HEK293 (cell line): Measurements from ENCODE around the gene IL2RA.
"Not testable (repeated sequence)": the region's sequence is repeated elsewhere in the genome, so short reads cannot be mapped to it uniquely, and the experiment has no call there.

ENCODE experiments used
- CTCF ChIA-PET: fragments of 350-600 bp; formaldehyde crosslinking; extraction: SDS; loops from one replicate; lab custom pipeline; 2021; ENCODE audit warnings: antibody characterized with exemption; lab: Yijun Ruan, JAX
- POLR2A ChIA-PET: fragments of 300-600 bp; formaldehyde crosslinking; extraction: SDS; loops from one replicate; lab custom pipeline; 2020; ENCODE audit warnings: antibody characterized with exemption, inconsistent platforms; lab: Yijun Ruan, JAX
- H3K27ac ChIP-seq: fragments of 200-500 bp; sonication (Bioruptor generic); 2 replicates; pipeline ENCODE4 v1.5.1; 2014; ENCODE audit warnings: low read depth, low read length, control low read depth, inconsistent platforms; ENCODE audit errors: extremely low read depth
- H3K36me3 ChIP-seq, 2 experiments: fragments of 200-500 bp in 1 of 2; sonication (Bioruptor generic) in 1 of 2; 1 replicate in 1 of 2; 2 replicates in 1 of 2; pipeline ENCODE4 v1.5.1; 2014 to 2017; ENCODE audit warnings: inconsistent platforms in 2 of 2, low read length in 2 of 2; ENCODE audit not compliant: control insufficient read depth in 2 of 2, insufficient read depth in 1 of 2
- H3K4me1 ChIP-seq: fragments of 200-500 bp; sonication (Bioruptor generic); 2 replicates; pipeline ENCODE4 v1.5.1; 2014; ENCODE audit warnings: mild to moderate bottlenecking, low read length, inconsistent platforms; ENCODE audit not compliant: control insufficient read depth, insufficient read depth
- H3K4me3 ChIP-seq: 2 replicates; pipeline ENCODE4 v1.5.1; 2011; ENCODE audit warnings: low read depth, mild to moderate bottlenecking, control low read depth, low read length, moderate library complexity
- H3K9me3 ChIP-seq: fragments of 200-500 bp; sonication (Bioruptor generic); 2 replicates; pipeline ENCODE4 v1.5.1; 2014; ENCODE audit warnings: low read depth, low read length, inconsistent platforms; ENCODE audit not compliant: control insufficient read depth, insufficient read depth
- GFI1B ChIP-seq: fragments of 450-650 bp; formaldehyde crosslinking; IDR thresholded peaks from 2 replicates; pipeline ENCODE4 v1.5.1; 2016; ENCODE audit warnings: missing biosample characterization, missing genetic modification characterization
- OSR2 ChIP-seq: fragments of 450-650 bp; formaldehyde crosslinking; IDR thresholded peaks from 2 replicates; pipeline ENCODE4 v1.5.1; 2016; ENCODE audit warnings: missing biosample characterization, missing genetic modification characterization
- SCRT2 ChIP-seq: fragments of 450-650 bp; formaldehyde crosslinking; IDR thresholded peaks from 2 replicates; pipeline ENCODE4 v1.5.1; 2016; ENCODE audit warnings: missing biosample characterization, missing genetic modification characterization
- ZFHX2 ChIP-seq: fragments of 450-650 bp; formaldehyde crosslinking; conservative IDR thresholded peaks from 2 replicates; pipeline ENCODE4 v1.5.1; 2016; ENCODE audit warnings: missing biosample characterization, missing genetic modification characterization
- ZNF133 ChIP-seq: fragments of 450-650 bp; formaldehyde crosslinking; IDR thresholded peaks from 2 replicates; pipeline ENCODE4 v1.5.1; 2016; ENCODE audit warnings: missing biosample characterization, missing genetic modification characterization
- ZNF146 ChIP-seq: fragments of 450-650 bp; formaldehyde crosslinking; IDR thresholded peaks from 2 replicates; pipeline ENCODE4 v1.5.1; 2016; ENCODE audit warnings: missing biosample characterization, missing genetic modification characterization
- ZNF174 ChIP-seq: fragments of 450-650 bp; formaldehyde crosslinking; IDR thresholded peaks from 2 replicates; pipeline ENCODE4 v1.5.0; 2017; ENCODE audit warnings: missing biosample characterization, mild to moderate bottlenecking, missing genetic modification characterization
- ZNF248 ChIP-seq: fragments of 450-650 bp; formaldehyde crosslinking; IDR thresholded peaks from 2 replicates; pipeline ENCODE4 v1.5.1; 2017; ENCODE audit warnings: missing biosample characterization, missing genetic modification characterization
- ZNF416 ChIP-seq: fragments of 450-650 bp; formaldehyde crosslinking; IDR thresholded peaks from 2 replicates; pipeline ENCODE4 v1.5.1; 2016; ENCODE audit warnings: missing biosample characterization, missing genetic modification characterization
- ZNF529 ChIP-seq: fragments of 450-650 bp; formaldehyde crosslinking; IDR thresholded peaks from 2 replicates; pipeline ENCODE4 v1.5.1; 2017; ENCODE audit warnings: missing genetic modification characterization, missing biosample characterization; ENCODE audit not compliant: insufficient replicate concordance
- ZNF548 ChIP-seq: fragments of 450-650 bp; formaldehyde crosslinking; IDR thresholded peaks from 2 replicates; pipeline ENCODE4 v1.5.1; 2016; ENCODE audit warnings: missing biosample characterization, missing genetic modification characterization
- ZNF610 ChIP-seq: fragments of 450-650 bp; formaldehyde crosslinking; IDR thresholded peaks from 2 replicates; pipeline ENCODE4 v1.5.1; 2016; ENCODE audit warnings: missing biosample characterization, missing genetic modification characterization, borderline replicate concordance
- ZNF670 ChIP-seq: fragments of 450-650 bp; formaldehyde crosslinking; IDR thresholded peaks from 2 replicates; pipeline ENCODE4 v1.5.1; 2016; ENCODE audit warnings: missing biosample characterization, missing genetic modification characterization, low read depth
- ZSCAN30 ChIP-seq: fragments of 450-650 bp; IDR thresholded peaks from 2 replicates; pipeline ENCODE4 v1.5.1; 2018; ENCODE audit warnings: missing biosample characterization, mild to moderate bottlenecking, missing genetic modification characterization, moderate library complexity
- TF ChIP-seq, protein P1 (sequence below): fragments of 450-650 bp; formaldehyde crosslinking; IDR thresholded peaks from 2 replicates; pipeline ENCODE4 v1.5.1; 2016; ENCODE audit warnings: missing biosample characterization, missing genetic modification characterization, borderline replicate concordance
- TF ChIP-seq, protein P2 (sequence below): fragments of 450-650 bp; formaldehyde crosslinking; IDR thresholded peaks from 2 replicates; pipeline ENCODE4 v1.5.1; 2016; ENCODE audit warnings: missing biosample characterization, missing genetic modification characterization
- TF ChIP-seq, protein P3 (sequence below): fragments of 450-650 bp; formaldehyde crosslinking; IDR thresholded peaks from 2 replicates; pipeline ENCODE4 v1.5.1; 2016; ENCODE audit warnings: missing biosample characterization, missing genetic modification characterization
- TF ChIP-seq, protein P4 (sequence below): fragments of 450-650 bp; formaldehyde crosslinking; IDR thresholded peaks from 2 replicates; pipeline ENCODE4 v1.5.1; 2017; ENCODE audit warnings: missing biosample characterization, missing genetic modification characterization
- TF ChIP-seq, protein P5 (sequence below): IDR thresholded peaks from 2 replicates; pipeline ENCODE4 v1.6.1; 2011; ENCODE audit warnings: mild to moderate bottlenecking, low read depth, low read length, borderline replicate concordance

The IL2RA gene

DNA sequence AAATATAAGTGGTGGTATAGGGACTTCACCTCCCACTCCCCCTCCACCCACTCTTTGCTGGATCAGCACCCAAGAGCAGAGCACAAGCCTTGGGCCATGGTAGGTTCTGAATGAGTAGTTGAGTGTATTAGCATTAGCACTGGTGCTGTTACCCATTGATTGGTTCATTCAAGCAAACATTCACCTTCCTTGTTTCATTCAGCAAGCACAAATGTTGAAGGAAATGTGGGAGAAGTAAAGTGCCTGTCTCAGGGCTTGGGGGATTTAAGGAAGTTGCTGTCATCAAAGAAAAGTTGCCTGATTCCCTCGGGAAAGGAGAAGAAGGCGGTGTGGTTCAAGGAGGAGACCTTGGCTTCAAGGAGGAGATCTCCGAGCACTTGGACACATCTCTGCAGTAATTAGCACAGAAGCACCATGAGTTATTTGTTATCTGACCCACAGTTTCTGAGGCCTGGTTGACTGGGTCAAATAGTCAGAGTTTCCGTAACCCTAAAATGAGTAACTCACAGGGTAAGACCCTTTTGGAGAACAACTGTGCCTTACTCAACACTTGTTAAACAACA lies 17.3 kb downstream of the IL2RA start (continued):
- TF ChIP-seq, protein P1, sequence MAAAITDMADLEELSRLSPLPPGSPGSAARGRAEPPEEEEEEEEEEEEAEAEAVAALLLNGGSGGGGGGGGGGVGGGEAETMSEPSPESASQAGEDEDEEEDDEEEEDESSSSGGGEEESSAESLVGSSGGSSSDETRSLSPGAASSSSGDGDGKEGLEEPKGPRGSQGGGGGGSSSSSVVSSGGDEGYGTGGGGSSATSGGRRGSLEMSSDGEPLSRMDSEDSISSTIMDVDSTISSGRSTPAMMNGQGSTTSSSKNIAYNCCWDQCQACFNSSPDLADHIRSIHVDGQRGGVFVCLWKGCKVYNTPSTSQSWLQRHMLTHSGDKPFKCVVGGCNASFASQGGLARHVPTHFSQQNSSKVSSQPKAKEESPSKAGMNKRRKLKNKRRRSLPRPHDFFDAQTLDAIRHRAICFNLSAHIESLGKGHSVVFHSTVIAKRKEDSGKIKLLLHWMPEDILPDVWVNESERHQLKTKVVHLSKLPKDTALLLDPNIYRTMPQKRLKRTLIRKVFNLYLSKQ (tag by site-specific recombination) = no peak
- TF ChIP-seq, protein P2, sequence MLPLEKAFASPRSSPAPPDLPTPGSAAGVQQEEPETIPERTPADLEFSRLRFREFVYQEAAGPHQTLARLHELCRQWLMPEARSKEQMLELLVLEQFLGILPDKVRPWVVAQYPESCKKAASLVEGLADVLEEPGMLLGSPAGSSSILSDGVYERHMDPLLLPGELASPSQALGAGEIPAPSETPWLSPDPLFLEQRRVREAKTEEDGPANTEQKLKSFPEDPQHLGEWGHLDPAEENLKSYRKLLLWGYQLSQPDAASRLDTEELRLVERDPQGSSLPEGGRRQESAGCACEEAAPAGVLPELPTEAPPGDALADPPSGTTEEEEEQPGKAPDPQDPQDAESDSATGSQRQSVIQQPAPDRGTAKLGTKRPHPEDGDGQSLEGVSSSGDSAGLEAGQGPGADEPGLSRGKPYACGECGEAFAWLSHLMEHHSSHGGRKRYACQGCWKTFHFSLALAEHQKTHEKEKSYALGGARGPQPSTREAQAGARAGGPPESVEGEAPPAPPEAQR (tag by site-specific recombination) = no peak
- no peak; the same call in 1 of the 2 replicates for TF ChIP-seq ZFHX2

DNA sequence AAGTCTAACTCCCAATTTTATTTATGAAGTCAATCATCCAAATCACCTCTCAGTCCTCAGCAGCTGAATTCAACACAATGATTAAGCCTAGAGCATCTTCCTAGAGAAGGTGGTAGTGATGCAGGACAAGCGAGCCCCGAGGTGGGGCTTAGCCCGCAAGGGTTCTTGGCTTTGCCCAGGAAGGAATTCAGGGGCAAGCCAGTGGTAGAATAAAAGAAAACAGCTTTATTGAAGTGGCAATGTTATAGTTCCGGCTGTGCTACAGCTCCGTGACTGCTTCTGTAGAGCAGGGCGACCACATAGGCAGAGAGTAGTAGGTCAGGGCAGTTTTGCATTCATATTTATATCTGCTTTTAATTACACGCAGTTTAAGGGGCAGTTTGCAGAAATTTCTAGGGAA lies 18.1 kb downstream of the IL2RA start:
- Histone ChIP-seq H3K27ac (no peak overlapping the region), H3K4me1 (no peaks in the 10 kb centered on the region), H3K9me3 (no peaks in the 10 kb centered on the region), H3K4me3 (no peak overlapping the region), H3K36me3 (no peaks in the 10 kb centered on the region)
- TF ChIP-seq OSR2 (no peak), ZNF610 (tag by site-specific recombination) (no peak)
- CTCF ChIA-PET = interaction anchor here (0.8 kb wide), 1 partner anchor 29 kb away, joined by 3 read pairs; no protein-coding TSS in a partner anchor
- POLR2A ChIA-PET = no interaction called here

DNA sequence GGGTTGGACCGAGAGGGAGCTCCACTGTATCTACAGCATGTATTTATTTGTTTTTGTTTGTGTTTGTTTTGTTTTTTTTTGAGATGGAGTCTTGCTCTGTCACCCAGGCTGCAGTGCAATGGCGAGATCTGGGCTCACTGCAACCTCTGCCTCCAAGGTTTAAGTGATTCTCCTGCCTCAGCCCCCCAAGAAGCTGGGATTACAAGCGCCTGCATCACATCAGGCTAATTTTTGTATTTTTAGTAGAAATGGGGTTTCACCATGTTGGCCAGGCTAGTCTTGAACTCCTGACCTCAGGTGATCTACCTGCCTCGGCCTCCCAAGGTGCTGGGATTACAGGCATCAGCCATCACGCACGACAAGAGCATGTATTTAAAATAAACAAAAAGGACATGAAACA lies 18.8 kb downstream of the IL2RA start:
- H3K9me3 ChIP-seq, H3K27ac ChIP-seq, POLR2A ChIA-PET, H3K36me3 ChIP-seq, H3K4me3 ChIP-seq, H3K4me1 ChIP-seq: not testable (repeated sequence)
- CTCF ChIA-PET = interaction anchor here (0.7 to 0.8 kb wide), 2 partner anchors 26 to 29 kb away, joined by 3 read pairs; no protein-coding TSS in a partner anchor

DNA sequence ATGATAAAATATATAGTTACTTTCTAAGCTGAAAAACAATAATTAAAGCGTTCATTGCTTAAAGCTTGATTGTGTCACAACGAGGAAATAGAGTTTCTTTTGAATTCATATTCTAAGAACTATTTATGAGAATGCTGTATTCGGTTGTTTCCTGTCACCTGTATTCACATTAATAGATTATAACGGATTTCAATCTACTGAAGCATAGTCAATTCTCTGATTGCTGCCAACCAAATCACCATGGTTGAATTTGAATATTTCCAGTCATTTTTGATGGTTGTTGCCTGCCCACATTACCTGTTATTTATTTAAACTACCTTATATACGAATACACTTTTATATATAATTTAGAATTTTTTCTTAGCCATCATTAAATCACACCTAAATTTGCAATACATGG lies 22.0 kb downstream of the IL2RA start:
- ChIA-PET CTCF (no interaction called here), POLR2A (no interaction called here)
- no peak for TF ChIP-seq ZNF670 (tag by site-specific recombination)
- TF ChIP-seq, protein P3, sequence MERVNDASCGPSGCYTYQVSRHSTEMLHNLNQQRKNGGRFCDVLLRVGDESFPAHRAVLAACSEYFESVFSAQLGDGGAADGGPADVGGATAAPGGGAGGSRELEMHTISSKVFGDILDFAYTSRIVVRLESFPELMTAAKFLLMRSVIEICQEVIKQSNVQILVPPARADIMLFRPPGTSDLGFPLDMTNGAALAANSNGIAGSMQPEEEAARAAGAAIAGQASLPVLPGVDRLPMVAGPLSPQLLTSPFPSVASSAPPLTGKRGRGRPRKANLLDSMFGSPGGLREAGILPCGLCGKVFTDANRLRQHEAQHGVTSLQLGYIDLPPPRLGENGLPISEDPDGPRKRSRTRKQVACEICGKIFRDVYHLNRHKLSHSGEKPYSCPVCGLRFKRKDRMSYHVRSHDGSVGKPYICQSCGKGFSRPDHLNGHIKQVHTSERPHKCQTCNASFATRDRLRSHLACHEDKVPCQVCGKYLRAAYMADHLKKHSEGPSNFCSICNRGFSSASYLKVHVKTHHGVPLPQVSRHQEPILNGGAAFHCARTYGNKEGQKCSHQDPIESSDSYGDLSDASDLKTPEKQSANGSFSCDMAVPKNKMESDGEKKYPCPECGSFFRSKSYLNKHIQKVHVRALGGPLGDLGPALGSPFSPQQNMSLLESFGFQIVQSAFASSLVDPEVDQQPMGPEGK (tag by site-specific recombination) = no peak
- no peak for TF ChIP-seq ZNF548 (tag by site-specific recombination)
- no peaks in the 10 kb centered on the region for H3K36me3 ChIP-seq
- H3K9me3 ChIP-seq = no peaks in the 10 kb centered on the region
- no peaks in the 10 kb centered on the region for H3K4me1 ChIP-seq
- H3K4me3 ChIP-seq = no peak overlapping the region
- H3K27ac ChIP-seq = no peak overlapping the region

DNA sequence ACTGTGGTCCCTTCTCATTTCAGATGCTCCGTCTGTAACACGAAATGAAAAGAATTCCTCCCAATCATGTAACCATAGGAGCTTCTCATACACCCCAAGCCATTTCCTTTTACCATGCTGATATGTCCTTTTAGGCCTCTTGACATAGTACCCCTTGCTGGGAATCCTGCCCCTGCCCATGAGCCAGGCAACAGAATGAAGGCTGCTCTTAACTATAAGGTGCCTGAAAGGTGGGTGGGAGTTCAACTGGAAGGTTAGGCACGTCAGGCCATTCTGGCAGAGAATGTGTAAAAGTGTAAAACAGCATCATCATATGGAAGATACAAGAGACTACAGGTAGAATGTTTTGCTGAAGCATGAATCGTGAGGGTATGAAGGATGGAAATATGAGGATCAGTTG lies 22.5 kb downstream of the IL2RA start:
- Histone ChIP-seq H3K36me3 (no peaks in the 10 kb centered on the region), H3K9me3 (no peaks in the 10 kb centered on the region), H3K4me1 (no peaks in the 10 kb centered on the region), H3K27ac (no peak overlapping the region), H3K4me3 (no peak overlapping the region)
- ChIA-PET POLR2A (no interaction called here), CTCF (no interaction called here)
- TF ChIP-seq ZNF174 (tag by site-specific recombination) = no peak
- TF ChIP-seq ZSCAN30 (tag by site-specific recombination) = no peak
- no peak for TF ChIP-seq ZNF529 (tag by site-specific recombination)
- TF ChIP-seq SCRT2 (tag by site-specific recombination) = no peak
- TF ChIP-seq ZNF248 = no peak
- no peak for TF ChIP-seq ZNF133 (tag by site-specific recombination)
- TF ChIP-seq ZNF146 (tag by site-specific recombination) = no peak
- TF ChIP-seq, protein P4, sequence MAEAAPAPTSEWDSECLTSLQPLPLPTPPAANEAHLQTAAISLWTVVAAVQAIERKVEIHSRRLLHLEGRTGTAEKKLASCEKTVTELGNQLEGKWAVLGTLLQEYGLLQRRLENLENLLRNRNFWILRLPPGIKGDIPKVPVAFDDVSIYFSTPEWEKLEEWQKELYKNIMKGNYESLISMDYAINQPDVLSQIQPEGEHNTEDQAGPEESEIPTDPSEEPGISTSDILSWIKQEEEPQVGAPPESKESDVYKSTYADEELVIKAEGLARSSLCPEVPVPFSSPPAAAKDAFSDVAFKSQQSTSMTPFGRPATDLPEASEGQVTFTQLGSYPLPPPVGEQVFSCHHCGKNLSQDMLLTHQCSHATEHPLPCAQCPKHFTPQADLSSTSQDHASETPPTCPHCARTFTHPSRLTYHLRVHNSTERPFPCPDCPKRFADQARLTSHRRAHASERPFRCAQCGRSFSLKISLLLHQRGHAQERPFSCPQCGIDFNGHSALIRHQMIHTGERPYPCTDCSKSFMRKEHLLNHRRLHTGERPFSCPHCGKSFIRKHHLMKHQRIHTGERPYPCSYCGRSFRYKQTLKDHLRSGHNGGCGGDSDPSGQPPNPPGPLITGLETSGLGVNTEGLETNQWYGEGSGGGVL (tag by site-specific recombination) = no peak
- TF ChIP-seq ZNF416 (tag by site-specific recombination) = no peak
- TF ChIP-seq GFI1B (tag by site-specific recombination) = no peak
- TF ChIP-seq, protein P5, sequence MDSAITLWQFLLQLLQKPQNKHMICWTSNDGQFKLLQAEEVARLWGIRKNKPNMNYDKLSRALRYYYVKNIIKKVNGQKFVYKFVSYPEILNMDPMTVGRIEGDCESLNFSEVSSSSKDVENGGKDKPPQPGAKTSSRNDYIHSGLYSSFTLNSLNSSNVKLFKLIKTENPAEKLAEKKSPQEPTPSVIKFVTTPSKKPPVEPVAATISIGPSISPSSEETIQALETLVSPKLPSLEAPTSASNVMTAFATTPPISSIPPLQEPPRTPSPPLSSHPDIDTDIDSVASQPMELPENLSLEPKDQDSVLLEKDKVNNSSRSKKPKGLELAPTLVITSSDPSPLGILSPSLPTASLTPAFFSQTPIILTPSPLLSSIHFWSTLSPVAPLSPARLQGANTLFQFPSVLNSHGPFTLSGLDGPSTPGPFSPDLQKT = no peak
